Dendritic cell treated with granulocyte-macrophage colony-stimulating factor and Interleukin-4, amounts not matched to agents 40 ng/mL and 50 ng/mL, for 4 days (primary cell): ENCODE data around the gene SLC44A4.
"Not testable (repeated sequence)": the region's sequence is repeated elsewhere in the genome, so short reads cannot be mapped to it uniquely, and the experiment has no call there.

Source experiments
- H3K27ac Mint-ChIP-seq: one replicate; pipeline ENCODE4 v1.8.0; 2022; ENCODE audit warnings: mild to moderate bottlenecking, mixed read lengths
- H3K27me3 Mint-ChIP-seq: one replicate; pipeline ENCODE4 v1.8.0; 2022; ENCODE audit warnings: mild to moderate bottlenecking, mixed read lengths
- H3K36me3 Mint-ChIP-seq: one replicate; pipeline ENCODE4 v1.8.0; 2022; ENCODE audit warnings: low read depth, mixed read lengths
- H3K4me1 Mint-ChIP-seq: one replicate; pipeline ENCODE4 v1.8.0; 2022; ENCODE audit warnings: low read depth, mixed read lengths
- H3K4me3 Mint-ChIP-seq: one replicate; pipeline ENCODE4 v1.8.0; 2022; ENCODE audit warnings: mild to moderate bottlenecking, moderate library complexity, mixed read lengths
- H3K9me3 Mint-ChIP-seq: one replicate; pipeline ENCODE4 v1.8.0; 2022; ENCODE audit warnings: mixed read lengths
- intact Hi-C: fragments of 100-400 bp; cut with micrococcal nuclease; formaldehyde crosslinking; loops from one replicate; pipeline ENCODE4 v1.15.0; 2022

Gene SLC44A4

DNA sequence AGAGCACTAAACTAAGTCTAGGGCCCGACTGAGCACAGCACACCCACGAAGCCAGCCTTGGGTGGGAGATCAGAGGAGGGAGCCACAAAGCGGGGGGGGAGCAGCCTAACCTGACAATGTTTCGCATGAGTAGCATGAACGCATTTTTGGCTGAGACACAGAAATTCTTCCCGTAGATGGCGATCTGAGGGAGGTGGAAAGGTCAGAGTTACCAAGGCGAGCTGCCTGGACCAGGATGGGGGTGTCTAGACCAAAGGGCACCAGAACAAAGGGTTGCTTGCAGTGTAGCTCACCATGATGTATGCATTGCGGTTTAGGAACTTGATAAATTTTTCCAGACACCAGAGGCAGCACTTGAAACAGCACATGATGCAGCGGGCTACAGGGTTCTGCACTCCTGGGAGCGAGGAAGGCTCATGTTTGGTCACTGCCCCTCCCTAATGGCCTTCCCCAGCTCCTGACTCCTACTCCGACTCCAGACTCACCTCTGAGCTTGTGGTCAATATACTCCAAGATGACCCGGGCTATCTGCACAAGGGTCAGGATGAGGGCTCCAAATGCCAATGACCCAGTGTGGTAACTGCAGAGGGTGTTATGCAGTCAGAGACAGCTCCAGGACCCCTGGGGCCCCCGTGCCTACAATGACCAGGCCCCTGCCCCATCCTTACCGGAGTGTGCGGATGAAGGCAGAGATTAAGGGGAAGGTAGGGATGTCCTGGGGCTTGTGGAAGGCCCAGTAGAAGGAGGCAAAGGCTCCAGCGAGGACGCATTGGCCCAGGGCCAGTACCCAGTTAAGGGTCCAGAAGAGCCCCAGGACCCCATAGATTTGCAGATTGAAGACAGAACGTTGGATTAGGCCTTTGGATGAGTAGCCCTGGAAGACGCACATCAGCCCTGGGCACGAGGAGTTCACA, 13.3 kb downstream of the SLC44A4 start:
- H3K36me3 Mint-ChIP-seq: peaks cover 31% of the 10 kb centered on the region
- H3K27me3 Mint-ChIP-seq: peaks cover 11% of the 10 kb centered on the region
- peaks cover 27% of the 10 kb centered on the region for H3K4me1 Mint-ChIP-seq
- H3K4me3 Mint-ChIP-seq: no peak overlapping the region
- H3K9me3 Mint-ChIP-seq: no peaks in the 10 kb centered on the region
- H3K27ac Mint-ChIP-seq: no peak overlapping the region
- intact Hi-C loops: no loop called here

- no peaks in the 10 kb centered on the region for H3K9me3 Mint-ChIP-seq
- intact Hi-C loops: no loop called here
- H3K36me3 Mint-ChIP-seq: peaks cover 37% of the 10 kb centered on the region
- H3K4me1 Mint-ChIP-seq: peaks cover 32% of the 10 kb centered on the region
- peak overlapping the region; percentile 87 for H3K27ac Mint-ChIP-seq
- H3K27me3 Mint-ChIP-seq: peaks cover 9% of the 10 kb centered on the region
- H3K4me3 Mint-ChIP-seq: no peak overlapping the region
These were observed 14.0 kb downstream of the SLC44A4 start for GRCh38 chr6:31864818-31865204.

DNA sequence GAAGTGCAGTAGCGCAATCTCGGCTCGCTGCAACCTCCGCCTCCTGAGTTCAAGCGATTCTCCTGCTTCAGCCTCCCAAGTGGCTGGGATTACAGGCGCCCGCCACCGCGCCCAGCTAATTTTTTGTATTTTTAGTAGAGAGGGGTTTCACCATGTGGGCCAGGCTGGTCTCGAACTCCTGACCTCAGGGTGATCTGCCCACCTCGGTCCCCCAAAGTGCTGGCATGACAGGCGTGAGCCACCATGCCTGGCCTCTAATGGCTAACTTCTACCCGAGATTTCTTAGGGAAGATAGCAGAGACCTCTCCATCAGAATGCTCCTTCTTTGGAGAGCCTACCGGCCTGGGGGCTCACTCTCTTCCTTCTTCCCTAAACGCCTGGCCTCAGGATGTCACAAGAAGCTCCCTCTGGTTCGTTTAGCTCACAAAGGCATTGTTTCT, 14.7 kb downstream of the SLC44A4 start:
- intact Hi-C loops, H3K9me3 Mint-ChIP-seq, H3K27me3 Mint-ChIP-seq: not testable (repeated sequence)
- Mint-ChIP-seq H3K4me1 (peaks cover 39% of the 10 kb centered on the region), H3K27ac (peak overlapping the region; percentile 87), H3K4me3 (peak overlapping the region; percentile 96), H3K36me3 (peaks cover 44% of the 10 kb centered on the region)

DNA sequence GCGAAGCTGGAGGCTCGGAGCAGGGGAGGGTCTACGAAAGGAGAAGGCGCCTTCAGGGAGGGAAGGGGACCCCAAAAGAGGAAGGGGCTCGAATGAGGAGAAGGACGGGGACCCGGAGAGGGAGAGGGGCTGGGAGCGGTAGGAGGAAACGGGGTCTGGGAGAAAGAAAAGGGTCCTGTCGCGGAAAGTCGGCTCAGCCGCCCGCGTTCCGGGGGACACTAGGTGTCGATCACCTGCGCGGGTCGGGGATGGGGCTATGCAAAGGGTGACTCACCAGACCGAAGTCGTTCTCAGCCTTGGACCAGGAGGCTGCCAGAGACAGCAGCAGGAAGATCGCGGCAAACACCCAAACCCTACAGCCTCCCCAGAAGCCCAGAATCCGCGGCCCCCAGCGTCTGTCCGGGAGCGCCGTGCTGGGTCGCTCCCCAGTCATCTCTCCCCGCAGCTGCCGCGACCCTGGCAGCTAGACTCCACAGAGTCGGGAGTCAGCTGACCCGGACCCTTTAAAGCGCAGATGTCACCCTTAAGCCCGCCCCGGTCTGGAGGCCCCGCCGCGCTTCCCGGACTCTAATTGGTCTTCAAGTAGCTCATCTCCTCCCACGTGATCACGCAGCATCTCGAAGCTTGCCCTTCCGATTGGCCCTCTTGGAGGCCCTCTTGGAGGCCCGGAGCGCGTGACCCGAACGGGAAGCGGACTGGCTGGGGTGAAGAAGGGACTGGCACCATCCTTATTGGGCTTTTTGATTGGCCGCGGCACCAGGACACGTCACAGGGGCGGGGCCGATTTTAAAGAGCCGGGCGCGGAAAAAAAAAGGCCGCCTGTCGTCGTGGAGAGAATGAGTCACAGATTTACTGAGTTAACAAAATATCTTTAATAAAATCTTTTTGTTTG, 16.2 kb downstream of the SLC44A4 start, which contains the start of gene NEU1:
TSS of gene NEU1 (minus strand) at position 478 of the 892 bp plus-strand sequence. CDS start at position 433, 45 bp downstream.
- intact Hi-C loops: loop anchor here (1.0 kb wide), 1 partner anchor 28 kb away; no protein-coding TSS in a partner anchor
- Mint-ChIP-seq H3K9me3 (no peaks in the 10 kb centered on the region), H3K27ac (peak within 1 kb of the TSS; percentile 87), H3K4me3 (peak within 1 kb of the TSS; percentile 96), H3K36me3 (peaks cover 59% of the 10 kb centered on the region), H3K27me3 (no peaks in the 10 kb centered on the region), H3K4me1 (peaks cover 39% of the 10 kb centered on the region)

DNA sequence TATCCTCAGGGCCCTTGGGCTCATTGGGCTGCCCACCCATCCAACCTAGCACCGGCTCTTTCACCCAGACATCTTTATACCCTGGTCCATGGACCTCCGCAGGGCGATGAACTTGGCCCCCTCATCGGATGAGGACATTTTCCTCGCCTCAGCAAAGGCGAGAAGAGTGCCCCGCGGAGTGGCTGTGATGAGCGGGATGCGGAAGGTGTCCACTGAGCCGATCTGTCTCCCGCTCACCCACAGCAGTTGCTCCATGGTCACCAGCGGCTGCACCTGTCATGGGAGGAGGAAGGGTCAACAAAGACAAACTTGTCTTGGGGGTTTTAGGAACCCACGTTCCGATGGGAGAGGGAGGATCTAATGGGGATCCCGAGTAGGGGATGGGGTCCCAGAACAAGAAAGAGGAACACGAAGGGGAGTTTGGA, 16.9 kb downstream of the SLC44A4 start:
- peak overlapping the region; percentile 96 for H3K4me3 Mint-ChIP-seq
- no peaks in the 10 kb centered on the region for H3K9me3 Mint-ChIP-seq
- peaks cover 66% of the 10 kb centered on the region for H3K36me3 Mint-ChIP-seq
- H3K27ac Mint-ChIP-seq: peak overlapping the region; percentile 87
- H3K4me1 Mint-ChIP-seq: peaks cover 39% of the 10 kb centered on the region
- intact Hi-C loops: loop anchor here (1.0 kb wide), 1 partner anchor 28 kb away; no protein-coding TSS in a partner anchor
- H3K27me3 Mint-ChIP-seq: no peaks in the 10 kb centered on the region

DNA sequence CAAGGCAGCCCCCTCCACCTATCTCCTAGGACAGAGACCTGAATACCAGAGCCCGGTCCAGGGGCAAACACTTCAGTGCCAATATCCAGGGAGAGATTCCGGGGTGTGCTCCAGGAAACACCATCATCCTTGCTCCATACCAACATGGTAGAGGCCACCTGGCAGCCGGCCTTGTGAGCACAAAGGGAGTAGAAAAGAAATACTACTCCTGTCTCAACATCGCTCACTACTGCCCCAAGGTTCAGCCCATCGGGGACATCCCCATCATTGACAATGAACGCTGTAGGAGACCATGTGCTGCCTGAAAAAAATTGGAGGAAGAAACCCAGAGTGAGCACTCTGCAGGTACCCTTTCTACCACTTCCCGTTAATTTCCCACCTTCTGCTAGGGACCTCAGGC, 17.6 kb downstream of the SLC44A4 start:
- intact Hi-C loops: no loop called here
- peaks cover 74% of the 10 kb centered on the region for H3K36me3 Mint-ChIP-seq
- no peaks in the 10 kb centered on the region for H3K9me3 Mint-ChIP-seq
- H3K27ac Mint-ChIP-seq: no peak overlapping the region
- H3K4me1 Mint-ChIP-seq: peaks cover 39% of the 10 kb centered on the region
- H3K4me3 Mint-ChIP-seq: no peak overlapping the region
- H3K27me3 Mint-ChIP-seq: no peaks in the 10 kb centered on the region

DNA sequence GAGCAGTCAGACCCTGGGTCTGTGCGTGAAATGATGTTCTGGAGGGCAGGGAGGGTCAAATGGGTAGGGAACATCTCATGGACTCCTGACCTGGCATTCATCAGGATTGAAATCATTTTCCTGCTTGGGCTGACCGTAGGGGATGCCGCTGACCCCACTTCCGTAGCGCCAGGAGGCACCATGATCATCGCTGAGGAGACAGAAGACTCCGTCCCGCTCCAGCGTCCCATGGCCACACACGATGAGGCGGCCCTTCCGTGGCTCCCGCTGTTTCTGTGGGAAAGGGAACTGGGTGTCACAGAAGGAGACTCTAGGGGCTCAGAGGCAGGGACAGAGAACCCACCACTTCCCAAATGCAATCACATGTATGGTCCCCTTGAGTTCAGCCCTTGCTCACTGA, 18.4 kb downstream of the SLC44A4 start:
- peak overlapping the region; percentile 23 for H3K27ac Mint-ChIP-seq
- H3K9me3 Mint-ChIP-seq: no peaks in the 10 kb centered on the region
- H3K27me3 Mint-ChIP-seq: no peaks in the 10 kb centered on the region
- intact Hi-C loops: no loop called here
- no peak overlapping the region for H3K4me3 Mint-ChIP-seq
- H3K36me3 Mint-ChIP-seq: peaks cover 82% of the 10 kb centered on the region
- H3K4me1 Mint-ChIP-seq: peaks cover 39% of the 10 kb centered on the region

- Mint-ChIP-seq H3K36me3 (peaks cover 85% of the 10 kb centered on the region), H3K4me3 (no peak overlapping the region), H3K27ac (peak overlapping the region; percentile 23), H3K27me3 (no peaks in the 10 kb centered on the region), H3K4me1 (peaks cover 36% of the 10 kb centered on the region), H3K9me3 (no peaks in the 10 kb centered on the region)
- intact Hi-C loops: no loop called here
These were observed 18.9 kb downstream of the SLC44A4 start for GRCh38 chr6:31859923-31860322.

DNA sequence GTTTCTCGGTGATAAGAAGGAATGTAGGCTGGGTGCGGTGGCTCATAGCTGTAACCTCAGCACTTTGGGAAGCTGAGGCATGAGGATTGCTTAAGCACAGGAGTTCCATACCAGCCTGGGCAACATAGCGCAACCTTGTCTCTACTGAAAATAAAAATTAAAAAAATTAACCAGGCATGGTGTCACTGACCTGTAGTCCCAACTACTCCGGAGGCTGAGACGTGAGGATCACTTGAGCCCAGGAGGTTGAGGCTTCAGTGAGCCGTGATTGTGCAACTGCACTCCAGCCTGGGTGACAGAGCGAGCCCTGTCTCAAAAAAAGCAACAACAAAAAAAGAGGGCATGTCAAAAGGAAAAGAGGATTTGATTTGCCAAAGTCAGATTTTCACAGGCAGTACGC, 20.1 kb downstream of the SLC44A4 start:
- intact Hi-C loops: no loop called here
- Mint-ChIP-seq H3K4me1 (peaks cover 28% of the 10 kb centered on the region), H3K9me3 (no peaks in the 10 kb centered on the region), H3K27ac (no peak overlapping the region), H3K36me3 (peaks cover 82% of the 10 kb centered on the region), H3K27me3 (no peaks in the 10 kb centered on the region), H3K4me3 (no peak overlapping the region)

DNA sequence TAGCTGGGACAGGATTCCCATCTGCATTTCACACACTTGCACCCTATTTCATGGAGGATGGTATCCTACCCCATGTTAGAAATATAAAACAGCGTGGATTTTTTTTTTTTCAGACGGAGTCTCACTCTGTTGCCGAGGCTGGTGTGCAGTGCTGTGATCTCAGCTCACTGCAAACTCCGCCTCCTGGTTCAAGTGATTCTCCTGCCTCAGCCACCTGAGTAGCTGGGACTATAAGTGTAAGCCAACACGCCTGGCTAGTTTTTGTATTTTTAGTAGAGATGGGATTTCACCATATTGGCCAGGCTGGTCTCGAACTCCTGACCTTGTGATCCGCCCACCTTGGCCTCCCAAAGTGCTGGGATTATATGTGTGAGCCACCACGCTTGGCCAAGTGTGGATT, 21.0 kb downstream of the SLC44A4 start:
- H3K36me3 Mint-ChIP-seq: peaks cover 80% of the 10 kb centered on the region
- intact Hi-C loops, H3K27ac Mint-ChIP-seq, H3K4me3 Mint-ChIP-seq, H3K9me3 Mint-ChIP-seq, H3K27me3 Mint-ChIP-seq: not testable (repeated sequence)
- H3K4me1 Mint-ChIP-seq: peaks cover 28% of the 10 kb centered on the region

DNA sequence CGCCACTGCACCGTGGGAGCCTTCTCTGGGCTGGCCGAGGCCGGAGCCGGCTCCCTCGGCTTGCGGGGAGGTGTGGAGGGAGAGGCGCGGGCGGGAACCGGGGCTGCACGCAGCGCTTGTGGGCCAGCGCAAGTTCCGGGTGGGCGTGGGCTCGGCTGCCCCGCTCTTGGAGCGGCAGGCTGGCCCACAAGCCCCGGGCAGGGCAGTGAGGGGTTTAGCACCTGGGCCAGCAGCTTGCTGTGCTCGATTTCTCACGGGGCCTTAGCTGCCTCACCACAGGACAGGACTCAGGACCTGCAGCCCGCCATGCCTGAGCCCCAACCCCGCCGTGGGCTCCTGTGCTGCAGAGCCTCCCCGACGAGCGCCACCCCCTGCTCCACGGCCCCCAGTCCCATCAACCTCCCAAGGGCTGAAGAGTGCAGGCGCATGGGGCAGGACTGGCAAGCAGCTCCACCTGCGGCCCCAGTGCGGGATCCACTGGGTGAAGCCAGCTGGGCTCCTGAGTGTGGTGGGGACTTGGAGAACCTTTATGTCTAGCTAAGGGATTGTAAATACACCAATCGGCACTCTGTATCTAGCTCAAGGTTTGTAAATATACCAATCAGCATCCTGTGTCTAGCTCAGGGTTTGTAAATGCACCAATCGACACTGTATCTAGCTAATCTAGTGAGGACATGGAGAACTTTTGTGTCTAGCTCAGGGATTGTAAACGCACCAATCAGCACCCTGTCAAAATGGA, 26.6 kb downstream of the SLC44A4 start:
- H3K27ac Mint-ChIP-seq, intact Hi-C loops, H3K27me3 Mint-ChIP-seq, H3K4me3 Mint-ChIP-seq, H3K9me3 Mint-ChIP-seq, H3K4me1 Mint-ChIP-seq: not testable (repeated sequence)
- peaks cover 29% of the 10 kb centered on the region for H3K36me3 Mint-ChIP-seq

GRCh38 chr6:31851485-31851832, 27.3 kb downstream of the SLC44A4 start:
- peaks cover 22% of the 10 kb centered on the region for H3K36me3 Mint-ChIP-seq
- no peak overlapping the region for H3K27ac Mint-ChIP-seq
- peaks cover 6% of the 10 kb centered on the region for H3K9me3 Mint-ChIP-seq
- peaks cover 6% of the 10 kb centered on the region for H3K4me1 Mint-ChIP-seq
- no peaks in the 10 kb centered on the region for H3K27me3 Mint-ChIP-seq
- intact Hi-C loops: no loop called here
- no peak overlapping the region for H3K4me3 Mint-ChIP-seq

DNA sequence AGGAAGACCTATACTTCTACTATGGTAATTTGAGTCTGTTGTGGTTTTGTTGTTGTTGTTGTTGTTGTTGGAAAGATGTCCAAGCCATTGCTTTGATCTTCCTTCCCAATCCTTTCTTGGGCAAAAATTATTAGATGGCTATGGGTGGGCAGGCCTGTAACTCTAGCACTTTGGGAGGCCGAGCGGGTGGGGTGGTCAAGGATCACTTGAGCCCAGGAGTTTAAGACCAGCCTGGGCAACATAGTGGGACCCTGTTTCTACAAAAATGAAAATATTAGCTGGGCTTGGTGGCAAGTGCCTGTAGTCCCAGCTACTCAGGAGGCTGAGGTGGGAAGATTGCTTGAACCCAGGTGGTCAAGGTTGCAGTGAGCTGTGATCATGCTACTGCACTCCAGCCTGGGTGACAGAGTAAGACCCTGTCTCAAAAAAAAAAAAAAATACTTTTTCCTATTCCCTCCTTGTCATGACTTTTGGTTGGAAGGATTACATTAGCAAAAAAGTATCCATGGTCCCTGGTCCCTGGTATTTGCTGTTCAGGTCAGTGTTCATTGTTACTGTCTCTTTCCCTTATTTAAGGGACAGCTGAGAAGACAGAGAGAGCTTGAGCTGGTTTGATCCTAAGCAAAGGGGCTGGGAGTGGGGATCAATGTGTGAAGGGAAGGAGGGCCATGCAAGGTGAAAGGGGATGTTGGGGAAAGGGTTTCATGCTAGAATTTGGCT, 27.9 kb downstream of the SLC44A4 start:
- no peak overlapping the region for H3K27ac Mint-ChIP-seq
- no peak overlapping the region for H3K4me3 Mint-ChIP-seq
- peaks cover 6% of the 10 kb centered on the region for H3K9me3 Mint-ChIP-seq
- intact Hi-C loops: no loop called here
- H3K27me3 Mint-ChIP-seq: no peaks in the 10 kb centered on the region
- peaks cover 6% of the 10 kb centered on the region for H3K4me1 Mint-ChIP-seq
- H3K36me3 Mint-ChIP-seq: peaks cover 19% of the 10 kb centered on the region
